ENCODE measurements around the gene CCRL2. TPM values are rescaled to one million over a fixed set of nuclear protein-coding genes. Genes with fewer than 3 reads are reported as not detected.

CCRL2 gene
- total RNA-seq, 2 donors from 2014 or later, result 0.89 to 4.2 TPM

DNA sequence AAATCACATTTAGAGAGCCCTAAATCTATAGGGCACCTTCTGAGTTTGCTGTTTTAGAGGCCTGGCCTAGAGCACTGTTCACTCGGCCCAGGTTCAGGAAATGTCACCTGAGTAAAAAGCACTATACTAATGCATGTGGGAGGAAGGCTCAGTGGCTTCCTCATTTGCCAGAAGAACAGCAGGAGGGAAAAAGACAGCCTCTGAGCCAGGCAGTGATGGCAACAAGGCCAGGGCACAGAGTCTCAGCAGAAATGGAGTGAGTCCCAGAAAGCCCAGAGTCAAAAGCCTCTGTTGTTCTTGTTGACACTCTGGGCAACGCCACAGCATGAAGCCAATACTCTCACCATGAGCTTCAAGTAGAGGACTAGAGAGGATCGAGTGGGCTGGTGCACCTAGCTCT is 31.8 kb downstream of the CCRL2 start:
- H3K27ac ChIP-seq, result no peak overlapping the region
- TF ChIP-seq, protein P1, sequence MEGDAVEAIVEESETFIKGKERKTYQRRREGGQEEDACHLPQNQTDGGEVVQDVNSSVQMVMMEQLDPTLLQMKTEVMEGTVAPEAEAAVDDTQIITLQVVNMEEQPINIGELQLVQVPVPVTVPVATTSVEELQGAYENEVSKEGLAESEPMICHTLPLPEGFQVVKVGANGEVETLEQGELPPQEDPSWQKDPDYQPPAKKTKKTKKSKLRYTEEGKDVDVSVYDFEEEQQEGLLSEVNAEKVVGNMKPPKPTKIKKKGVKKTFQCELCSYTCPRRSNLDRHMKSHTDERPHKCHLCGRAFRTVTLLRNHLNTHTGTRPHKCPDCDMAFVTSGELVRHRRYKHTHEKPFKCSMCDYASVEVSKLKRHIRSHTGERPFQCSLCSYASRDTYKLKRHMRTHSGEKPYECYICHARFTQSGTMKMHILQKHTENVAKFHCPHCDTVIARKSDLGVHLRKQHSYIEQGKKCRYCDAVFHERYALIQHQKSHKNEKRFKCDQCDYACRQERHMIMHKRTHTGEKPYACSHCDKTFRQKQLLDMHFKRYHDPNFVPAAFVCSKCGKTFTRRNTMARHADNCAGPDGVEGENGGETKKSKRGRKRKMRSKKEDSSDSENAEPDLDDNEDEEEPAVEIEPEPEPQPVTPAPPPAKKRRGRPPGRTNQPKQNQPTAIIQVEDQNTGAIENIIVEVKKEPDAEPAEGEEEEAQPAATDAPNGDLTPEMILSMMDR (IDR thresholded peaks at IDR 0.05), result no peak
- H3K4me3 ChIP-seq, result no peak overlapping the region
- H3K27me3 ChIP-seq, result no peaks in the 10 kb centered on the region
- no peak for DNase-seq (ENCODE audit: low spot score)
- H3K36me3 ChIP-seq, result no peaks in the 10 kb centered on the region
- H3K9me3 ChIP-seq, result no peaks in the 10 kb centered on the region
- no peaks in the 10 kb centered on the region for H3K4me1 ChIP-seq

DNA sequence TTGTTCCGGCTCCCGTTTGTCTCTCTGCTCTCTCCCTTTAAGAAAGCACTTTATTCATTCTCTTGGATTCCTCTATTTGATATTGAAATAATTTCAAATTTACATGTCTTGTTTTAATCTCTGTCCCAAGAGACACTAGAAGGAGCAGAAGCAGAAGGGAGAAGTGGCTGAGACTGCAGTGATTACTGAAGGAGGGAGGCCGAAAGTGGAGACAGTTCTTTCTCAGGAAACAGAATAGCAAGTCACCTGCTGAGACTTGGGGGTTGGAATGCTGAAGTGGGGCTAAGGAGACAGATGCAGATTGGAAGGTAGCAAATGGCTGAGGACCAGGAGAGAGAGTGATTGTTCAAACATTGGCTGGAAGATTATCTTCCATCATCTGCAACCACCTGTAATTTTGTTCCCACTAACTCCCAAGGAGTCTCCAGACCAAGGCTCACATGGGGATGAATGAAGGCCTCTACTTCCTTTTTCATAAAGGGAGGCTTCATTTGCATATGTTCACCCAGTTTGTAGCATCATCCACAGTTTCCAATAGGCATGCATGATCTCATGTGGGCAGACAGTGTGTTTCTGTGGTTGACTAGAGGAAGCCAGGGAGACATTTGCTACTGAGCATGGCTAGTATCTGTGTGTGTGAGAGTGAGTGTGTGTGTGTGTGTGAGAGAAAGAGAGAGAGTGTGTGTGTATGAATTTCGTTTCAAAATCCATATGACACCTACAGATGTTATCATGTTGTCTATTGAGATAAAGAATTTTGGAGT is 33.7 kb downstream of the CCRL2 start:
- Histone ChIP-seq H3K4me3 (no peak overlapping the region), H3K4me1 (no peaks in the 10 kb centered on the region), H3K9me3 (no peaks in the 10 kb centered on the region), H3K27me3 (no peaks in the 10 kb centered on the region), H3K27ac (no peak overlapping the region), H3K36me3 (no peaks in the 10 kb centered on the region)
- TF ChIP-seq, protein P1 (IDR thresholded peaks at IDR 0.05), result no peak
- DNase-seq (ENCODE audit: low spot score), result no peak

DNA sequence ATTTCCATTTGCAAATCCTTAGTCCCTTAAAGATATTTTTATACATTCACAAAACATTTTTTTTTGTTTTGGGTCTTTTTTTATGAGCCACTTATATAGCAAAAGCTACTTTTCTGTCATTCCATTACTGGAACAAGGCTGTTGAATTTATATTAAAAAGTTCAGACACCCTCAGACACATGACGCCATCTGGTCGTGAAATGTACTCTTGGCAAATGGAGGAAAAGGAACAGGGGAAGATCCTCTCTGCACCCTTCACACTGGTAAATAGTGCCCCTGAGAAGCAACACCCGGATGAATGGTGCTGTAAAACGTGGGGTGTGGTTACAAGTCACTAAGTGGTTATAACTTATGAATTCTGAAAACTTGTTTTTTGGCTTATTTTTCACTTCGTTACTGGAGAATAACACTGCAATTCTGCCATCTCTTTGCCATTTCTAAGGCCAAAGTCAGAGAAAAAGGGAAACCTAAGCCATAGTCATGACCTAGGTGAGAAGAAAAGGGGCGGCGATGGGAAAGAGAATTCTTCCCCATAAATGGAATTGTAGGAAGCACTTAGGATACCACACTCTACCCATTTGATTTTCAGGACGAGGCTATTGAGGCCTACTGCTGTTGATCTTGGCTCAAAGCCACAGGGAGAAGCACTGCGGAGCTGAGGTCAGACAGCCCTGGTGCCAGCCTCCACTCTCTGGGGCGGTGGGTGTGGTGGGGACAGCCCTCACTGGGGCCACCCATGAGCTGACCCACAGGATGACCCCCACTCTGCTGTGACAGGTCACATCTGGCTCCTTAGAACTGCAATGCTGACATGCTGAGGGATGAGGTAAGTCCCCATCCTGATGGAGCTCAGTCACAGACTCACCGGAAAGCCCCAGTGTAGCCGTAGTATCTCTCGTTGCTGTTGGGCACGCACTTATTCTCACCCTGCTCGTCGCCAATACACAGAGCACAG is 35.8 kb downstream of the CCRL2 start:
- Histone ChIP-seq H3K9me3 (no peaks in the 10 kb centered on the region), H3K27ac (no peak overlapping the region), H3K4me1 (peaks cover 0 to 4% of the 10 kb centered on the region in 2 donors), H3K4me3 (no peak overlapping the region), H3K36me3 (no peaks in the 10 kb centered on the region), H3K27me3 (no peaks in the 10 kb centered on the region)
- TF ChIP-seq, protein P1 (IDR thresholded peaks at IDR 0.05), result peak; percentile 63 to 77
- DNase-seq (ENCODE audit: low spot score), result peak; percentile 70

DNA sequence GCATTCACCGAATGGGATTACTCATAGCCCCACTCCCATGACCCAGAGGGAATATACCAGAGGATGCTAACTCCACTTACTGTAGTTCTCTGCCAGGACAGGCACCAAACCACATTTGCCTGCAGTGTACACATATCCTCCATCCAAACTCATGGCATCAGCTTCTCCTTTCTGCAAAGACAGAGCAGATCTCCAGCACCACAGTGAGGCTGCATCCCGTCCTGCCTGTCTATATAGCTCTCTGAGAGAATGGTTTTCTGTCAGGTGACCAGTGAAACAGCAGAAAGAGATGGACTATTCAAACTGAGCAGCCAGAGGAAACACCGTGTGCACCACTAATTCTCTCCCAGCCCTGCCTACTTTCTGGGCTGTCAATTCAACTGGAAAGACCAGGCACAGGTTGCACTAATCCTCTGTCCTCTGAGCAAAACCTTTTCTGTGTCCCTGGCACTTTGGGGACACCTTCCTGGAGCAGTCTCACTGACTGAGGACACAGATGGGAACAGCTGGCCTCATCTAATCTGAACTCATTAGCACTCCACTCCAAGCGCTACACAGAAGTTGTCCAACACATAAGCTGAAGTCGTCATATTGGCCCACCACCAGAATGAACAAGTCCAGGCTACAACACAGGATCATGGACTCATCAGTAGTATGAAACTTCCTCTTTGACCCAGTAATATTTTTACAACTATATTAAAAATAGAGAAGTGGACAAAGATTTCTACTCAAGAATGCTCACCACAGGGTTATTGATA is 40.3 kb downstream of the CCRL2 start:
- Histone ChIP-seq H3K9me3 (no peaks in the 10 kb centered on the region), H3K27me3 (no peaks in the 10 kb centered on the region), H3K4me1 (peaks cover 0 to 4% of the 10 kb centered on the region in 2 donors), H3K27ac (no peak overlapping the region), H3K4me3 (no peak overlapping the region), H3K36me3 (no peaks in the 10 kb centered on the region)
- TF ChIP-seq, protein P1 (IDR thresholded peaks at IDR 0.05), result no peak
- DNase-seq (ENCODE audit: low spot score), result no peak

DNA sequence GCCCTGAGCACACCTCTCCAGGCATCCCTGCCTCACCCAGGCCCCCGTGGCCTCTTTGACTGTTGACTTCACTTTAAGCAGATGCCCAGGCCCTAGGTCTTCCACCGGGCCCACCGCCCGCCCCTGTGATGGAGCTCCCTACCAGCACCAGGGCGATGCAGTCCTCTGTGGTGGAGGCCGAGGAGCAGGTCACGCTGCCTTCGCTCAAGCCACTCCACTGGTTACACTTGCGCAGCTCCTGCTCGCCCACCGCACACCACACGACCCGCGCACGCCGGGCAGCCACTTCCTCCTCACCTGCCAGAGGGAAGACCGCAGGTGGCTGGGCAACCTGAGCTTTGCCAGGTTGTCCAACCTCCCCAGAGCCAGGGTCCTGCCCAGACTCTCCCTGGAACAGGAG is 41.7 kb downstream of the CCRL2 start:
- Histone ChIP-seq H3K27me3 (no peaks in the 10 kb centered on the region), H3K4me1 (peaks cover 0 to 4% of the 10 kb centered on the region in 2 donors), H3K36me3 (no peaks in the 10 kb centered on the region), H3K4me3 (no peak overlapping the region), H3K27ac (no peak overlapping the region), H3K9me3 (no peaks in the 10 kb centered on the region)
- TF ChIP-seq, protein P1 (IDR thresholded peaks at IDR 0.05), result no peak
- no peak for DNase-seq (ENCODE audit: low spot score)

All from right atrium auricular region (tissue), 2 donors.